ENCODE results near the gene DDAH1.

GRCh38 chr1:85444381-85444780 is 20.6 kb downstream of the DDAH1 start:
- TF ChIP-seq POLR2AphosphoS5 (IDR thresholded peaks at IDR 0.05; ENCODE audit: low read depth) = no peak
- TF ChIP-seq, protein P1, sequence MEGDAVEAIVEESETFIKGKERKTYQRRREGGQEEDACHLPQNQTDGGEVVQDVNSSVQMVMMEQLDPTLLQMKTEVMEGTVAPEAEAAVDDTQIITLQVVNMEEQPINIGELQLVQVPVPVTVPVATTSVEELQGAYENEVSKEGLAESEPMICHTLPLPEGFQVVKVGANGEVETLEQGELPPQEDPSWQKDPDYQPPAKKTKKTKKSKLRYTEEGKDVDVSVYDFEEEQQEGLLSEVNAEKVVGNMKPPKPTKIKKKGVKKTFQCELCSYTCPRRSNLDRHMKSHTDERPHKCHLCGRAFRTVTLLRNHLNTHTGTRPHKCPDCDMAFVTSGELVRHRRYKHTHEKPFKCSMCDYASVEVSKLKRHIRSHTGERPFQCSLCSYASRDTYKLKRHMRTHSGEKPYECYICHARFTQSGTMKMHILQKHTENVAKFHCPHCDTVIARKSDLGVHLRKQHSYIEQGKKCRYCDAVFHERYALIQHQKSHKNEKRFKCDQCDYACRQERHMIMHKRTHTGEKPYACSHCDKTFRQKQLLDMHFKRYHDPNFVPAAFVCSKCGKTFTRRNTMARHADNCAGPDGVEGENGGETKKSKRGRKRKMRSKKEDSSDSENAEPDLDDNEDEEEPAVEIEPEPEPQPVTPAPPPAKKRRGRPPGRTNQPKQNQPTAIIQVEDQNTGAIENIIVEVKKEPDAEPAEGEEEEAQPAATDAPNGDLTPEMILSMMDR (conservative IDR thresholded peaks at IDR 0.05; ENCODE audit: low read depth in 2 of 2) = no peak
- TF ChIP-seq EZH2phosphoT487 (IDR thresholded peaks at IDR 0.05; ENCODE audit: unreplicated experiment) = no peak
- no peak for TF ChIP-seq EZH2 (IDR thresholded peaks at IDR 0.05; ENCODE audit: low read depth, unreplicated experiment)
- no peak for TF ChIP-seq ZNF331 (CRISPR knock-in tag; IDR thresholded peaks at IDR 0.05; ENCODE audit: low read depth)

Data from GM23338 (cell line).